ENCODE measurements around the gene TUNAR.

GRCh38 chr14:95829321-95829720 lies 47.3 kb upstream of the TUNAR start:
- TF ChIP-seq CTCF (conservative IDR thresholded peaks at IDR 0.05; ENCODE audit: low read depth, low read length) (no peak), EZH2phosphoT487 (IDR thresholded peaks at IDR 0.05; ENCODE audit: borderline replicate concordance, low read length) (no peak)

Data from PC-3 (cell line).